Measurements from ENCODE around the gene FKBP6.
"Not testable (repeated sequence)": the region's sequence is repeated elsewhere in the genome, so short reads cannot be mapped to it uniquely, and the experiment has no call there.

Gene FKBP6

DNA sequence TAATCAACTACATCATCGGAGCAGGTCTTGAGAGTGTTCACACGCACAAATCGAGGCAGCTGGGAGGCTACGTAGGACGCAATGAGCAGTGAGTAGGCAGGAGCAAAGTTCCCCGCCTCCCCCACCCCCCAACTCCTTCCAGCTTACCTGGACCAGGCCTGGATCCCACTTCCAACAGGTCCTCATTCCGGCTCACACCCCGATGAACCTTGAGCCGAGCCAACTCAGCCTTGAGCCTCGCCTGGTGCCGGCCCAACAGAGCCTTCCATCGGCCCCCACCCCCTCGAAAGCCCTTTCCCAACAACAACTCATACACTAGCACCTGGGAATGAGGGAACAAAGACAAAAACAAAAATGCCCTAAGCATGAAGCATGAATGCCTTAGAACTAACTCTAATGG is 20.5 kb upstream of the FKBP6 start:
- Histone ChIP-seq H3K4me3 (replicated peaks; ENCODE audit: low read depth, low read length) (peak overlapping the region; percentile 90), H3K36me3 (ENCODE audit: control insufficient read depth, insufficient read depth, low read length) (peaks cover 17% of the 10 kb centered on the region), H3K27me3 (replicated peaks; ENCODE audit: control insufficient read depth, insufficient read depth, low read length) (no peaks in the 10 kb centered on the region)
- TF ChIP-seq, protein P1, sequence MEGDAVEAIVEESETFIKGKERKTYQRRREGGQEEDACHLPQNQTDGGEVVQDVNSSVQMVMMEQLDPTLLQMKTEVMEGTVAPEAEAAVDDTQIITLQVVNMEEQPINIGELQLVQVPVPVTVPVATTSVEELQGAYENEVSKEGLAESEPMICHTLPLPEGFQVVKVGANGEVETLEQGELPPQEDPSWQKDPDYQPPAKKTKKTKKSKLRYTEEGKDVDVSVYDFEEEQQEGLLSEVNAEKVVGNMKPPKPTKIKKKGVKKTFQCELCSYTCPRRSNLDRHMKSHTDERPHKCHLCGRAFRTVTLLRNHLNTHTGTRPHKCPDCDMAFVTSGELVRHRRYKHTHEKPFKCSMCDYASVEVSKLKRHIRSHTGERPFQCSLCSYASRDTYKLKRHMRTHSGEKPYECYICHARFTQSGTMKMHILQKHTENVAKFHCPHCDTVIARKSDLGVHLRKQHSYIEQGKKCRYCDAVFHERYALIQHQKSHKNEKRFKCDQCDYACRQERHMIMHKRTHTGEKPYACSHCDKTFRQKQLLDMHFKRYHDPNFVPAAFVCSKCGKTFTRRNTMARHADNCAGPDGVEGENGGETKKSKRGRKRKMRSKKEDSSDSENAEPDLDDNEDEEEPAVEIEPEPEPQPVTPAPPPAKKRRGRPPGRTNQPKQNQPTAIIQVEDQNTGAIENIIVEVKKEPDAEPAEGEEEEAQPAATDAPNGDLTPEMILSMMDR (IDR thresholded peaks at IDR 0.05; ENCODE audit: insufficient read depth, low read length, poor library complexity, severe bottlenecking): no peak
- DNase-seq (ENCODE audit: extremely low read depth, insufficient read length): no peak

DNA sequence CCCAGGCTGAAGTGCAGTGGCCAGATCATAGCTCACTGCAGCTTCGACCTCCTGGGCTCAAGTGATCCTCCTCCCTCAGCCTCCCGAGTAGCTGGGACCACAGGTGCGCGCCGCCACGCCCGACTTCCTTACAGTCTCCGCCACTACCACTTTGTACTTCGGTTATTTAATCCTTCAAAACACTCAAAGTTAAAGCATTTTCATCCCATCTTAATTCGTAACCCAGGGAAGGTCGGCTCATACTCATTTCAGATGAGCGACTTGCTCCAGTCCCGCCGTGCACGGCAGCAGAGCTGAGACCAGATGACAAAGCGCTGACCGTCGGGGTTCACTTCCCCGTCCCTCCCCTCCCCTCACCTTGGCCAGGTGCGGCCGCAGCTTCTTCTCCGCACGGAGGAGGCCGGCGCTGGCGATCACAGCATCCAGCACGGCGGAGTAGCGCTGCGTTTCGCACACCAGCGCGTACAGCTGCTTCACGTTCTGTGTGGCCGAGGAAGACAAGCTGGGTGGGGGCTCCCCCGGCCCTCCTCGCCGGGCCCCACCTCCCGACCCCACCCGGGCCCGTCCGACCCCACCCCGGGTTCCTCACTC is 19.8 kb upstream of the FKBP6 start:
- TF ChIP-seq, protein P1 (IDR thresholded peaks at IDR 0.05; ENCODE audit: insufficient read depth, low read length, poor library complexity, severe bottlenecking): no peak
- no peaks in the 10 kb centered on the region for H3K27me3 ChIP-seq (replicated peaks; ENCODE audit: control insufficient read depth, insufficient read depth, low read length)
- DNase-seq (ENCODE audit: extremely low read depth, insufficient read length): no peak
- peaks cover 17% of the 10 kb centered on the region for H3K36me3 ChIP-seq (ENCODE audit: control insufficient read depth, insufficient read depth, low read length)
- peak overlapping the region; percentile 90 for H3K4me3 ChIP-seq (replicated peaks; ENCODE audit: low read depth, low read length)

DNA sequence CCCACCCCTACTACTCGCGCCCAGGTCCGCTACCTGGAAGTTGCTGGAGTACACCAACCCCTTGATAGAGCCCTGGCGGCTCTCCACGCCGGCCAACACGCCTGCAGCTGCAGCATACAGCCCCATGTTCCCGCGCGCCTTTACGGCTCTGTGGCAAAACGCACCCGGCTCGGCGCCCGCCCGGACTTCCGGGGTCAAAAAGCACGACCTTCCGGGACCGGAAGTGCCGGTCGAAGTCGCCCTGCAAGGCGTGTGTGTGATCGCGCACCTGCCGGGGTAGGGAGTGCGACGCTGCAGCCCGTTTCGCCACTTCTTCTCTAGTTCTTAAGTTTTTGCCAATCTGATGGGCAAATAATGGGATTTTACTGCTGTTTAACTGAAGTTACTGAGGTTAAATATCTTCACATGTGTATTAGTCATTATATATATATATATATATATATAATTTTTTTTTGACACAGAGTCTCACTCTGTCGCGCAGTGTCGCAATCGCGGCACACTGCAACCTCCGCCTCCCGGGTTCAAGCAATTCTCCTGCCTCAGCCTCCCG is 19.2 kb upstream of the FKBP6 start, which contains the start of gene NSUN5:
Gene NSUN5, minus strand, starts transcription at position 162 of the 550 bp plus-strand sequence. Its CDS starts 36 bp downstream, at position 126.
- peak; percentile 92 for DNase-seq (ENCODE audit: extremely low read depth, insufficient read length)
- H3K27me3 ChIP-seq (replicated peaks; ENCODE audit: control insufficient read depth, insufficient read depth, low read length): no peaks in the 10 kb centered on the region
- H3K4me3 ChIP-seq (replicated peaks; ENCODE audit: low read depth, low read length): peak within 1 kb of the TSS; percentile 90
- H3K36me3 ChIP-seq (ENCODE audit: control insufficient read depth, insufficient read depth, low read length): peaks cover 13% of the 10 kb centered on the region
- TF ChIP-seq, protein P1 (IDR thresholded peaks at IDR 0.05; ENCODE audit: insufficient read depth, low read length, poor library complexity, severe bottlenecking): no peak

DNA sequence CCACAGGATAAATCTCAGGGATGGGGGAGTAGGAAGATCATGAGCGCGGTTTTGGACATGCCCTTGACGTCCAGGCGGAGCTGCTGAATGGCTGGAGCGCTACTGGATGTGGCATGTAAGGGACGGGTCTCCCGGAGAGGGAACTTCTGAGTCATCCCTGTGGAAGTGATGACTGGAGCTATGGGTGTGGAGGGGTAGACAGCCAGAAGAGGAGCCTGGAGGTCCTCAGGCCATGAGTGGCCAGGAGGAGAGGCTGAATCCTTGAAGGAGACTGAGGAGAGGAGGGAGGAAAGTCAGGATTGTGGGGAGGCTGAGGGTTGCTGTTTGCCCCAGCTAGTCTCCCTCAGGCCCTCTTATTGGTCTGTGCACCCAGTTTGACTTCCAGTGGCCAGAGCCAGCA is 16.5 kb upstream of the FKBP6 start:
- H3K36me3 ChIP-seq (ENCODE audit: control insufficient read depth, insufficient read depth, low read length); H3K27me3 ChIP-seq (replicated peaks; ENCODE audit: control insufficient read depth, insufficient read depth, low read length); DNase-seq (ENCODE audit: extremely low read depth, insufficient read length); H3K4me3 ChIP-seq (replicated peaks; ENCODE audit: low read depth, low read length): not testable (repeated sequence)

DNA sequence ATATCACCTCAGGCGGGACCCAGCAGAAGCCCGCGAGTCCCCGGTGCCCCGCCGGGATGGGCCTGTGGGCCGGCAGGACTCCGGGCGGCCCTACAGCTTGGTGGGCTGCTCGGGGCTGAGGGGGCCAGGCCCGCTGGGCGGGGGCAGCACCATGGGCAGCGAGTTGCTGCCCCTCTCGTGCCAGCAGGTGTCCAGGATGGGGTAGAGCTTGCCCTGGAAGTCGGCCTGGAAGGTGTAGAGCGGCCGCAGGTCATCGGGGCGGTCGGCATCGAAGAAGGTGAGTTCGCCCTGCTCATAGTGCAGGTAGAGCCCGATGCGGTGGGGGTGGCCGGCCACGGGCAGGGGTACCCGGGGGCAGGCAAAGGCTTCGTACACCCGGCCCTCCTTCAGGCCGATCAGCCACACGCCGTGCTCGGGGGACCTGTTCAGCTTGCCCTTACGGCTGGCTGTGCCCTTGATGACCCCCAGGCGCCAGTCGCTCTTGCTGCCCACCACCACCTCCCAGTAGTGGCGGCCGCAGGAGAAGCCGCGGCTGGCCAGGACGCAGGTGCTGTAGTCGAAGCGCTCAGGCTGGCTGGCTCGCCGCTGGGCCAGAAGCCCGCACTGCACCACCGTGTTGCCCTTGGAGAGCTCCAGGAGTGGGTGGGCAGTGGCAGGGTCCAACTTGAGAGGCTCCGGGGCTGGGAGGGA is 15.0 kb upstream of the FKBP6 start:
- no peak for DNase-seq (ENCODE audit: extremely low read depth, insufficient read length)
- TF ChIP-seq, protein P1 (IDR thresholded peaks at IDR 0.05; ENCODE audit: insufficient read depth, low read length, poor library complexity, severe bottlenecking): no peak
- Histone ChIP-seq H3K27me3 (replicated peaks; ENCODE audit: control insufficient read depth, insufficient read depth, low read length) (no peaks in the 10 kb centered on the region), H3K36me3 (ENCODE audit: control insufficient read depth, insufficient read depth, low read length) (no peaks in the 10 kb centered on the region), H3K4me3 (replicated peaks; ENCODE audit: low read depth, low read length) (no peak overlapping the region)

DNA sequence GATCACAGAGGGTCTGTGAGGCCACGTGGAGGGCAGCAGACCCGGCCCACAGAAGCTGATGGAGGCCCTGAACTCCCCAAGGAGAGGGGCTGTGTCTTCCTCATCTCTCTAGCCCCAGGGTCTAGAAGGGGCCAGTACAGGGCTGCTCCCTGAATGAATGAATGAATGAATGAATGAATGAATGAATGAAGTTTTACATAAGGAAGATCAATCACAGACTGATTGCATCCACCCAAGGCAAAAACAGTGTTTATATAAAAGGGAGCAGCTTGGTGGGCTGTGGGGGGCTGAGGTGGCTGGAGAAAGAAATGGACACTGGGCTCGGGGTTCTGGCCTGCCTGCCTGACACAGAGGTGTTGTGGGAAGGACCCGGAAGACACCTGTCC is 14.4 kb upstream of the FKBP6 start:
- Histone ChIP-seq H3K4me3 (replicated peaks; ENCODE audit: low read depth, low read length) (no peak overlapping the region), H3K36me3 (ENCODE audit: control insufficient read depth, insufficient read depth, low read length) (no peaks in the 10 kb centered on the region), H3K27me3 (replicated peaks; ENCODE audit: control insufficient read depth, insufficient read depth, low read length) (no peaks in the 10 kb centered on the region)
- DNase-seq (ENCODE audit: extremely low read depth, insufficient read length): no peak
- TF ChIP-seq, protein P1 (IDR thresholded peaks at IDR 0.05; ENCODE audit: insufficient read depth, low read length, poor library complexity, severe bottlenecking): no peak

Measured in GM06990 (cell line).